Activated CD4-positive, alpha-beta memory T cell treated with anti-CD3 and anti-CD28 coated beads, Interleukin-2, amount 10 ng/mL, durations not matched to agents 7 days and 5 days (primary cell): Measurements from ENCODE around the gene SPAST. TPM values are rescaled to one million over a fixed set of nuclear protein-coding genes. Genes with fewer than 3 reads are reported as not detected.
"Not testable (repeated sequence)": the region's sequence is repeated elsewhere in the genome, so short reads cannot be mapped to it uniquely, and the experiment has no call there.

ENCODE experiments used
- CTCF ChIA-PET: fragments of 350-600 bp; sonication (Branson Sonifier 250); formaldehyde crosslinking; loops from one replicate; lab custom pipeline; 2021; ENCODE audit warnings: antibody characterized with exemption, inconsistent platforms; lab: Charles Lee
- POLR2A ChIA-PET: fragments of 350-600 bp; sonication (Branson Sonifier 250); formaldehyde crosslinking; loops from one replicate; lab custom pipeline; 2021; ENCODE audit warnings: antibody characterized with exemption; lab: Charles Lee
- DNase-seq: peaks from one replicate; pipeline ENCODE4 v3.0.0-alpha.2; 2020
- H3K27ac Mint-ChIP-seq: one replicate; pipeline ENCODE4 v1.8.0; 2021; ENCODE audit warnings: mild to moderate bottlenecking, mixed read lengths
- H3K27me3 Mint-ChIP-seq: one replicate; pipeline ENCODE4 v1.8.0; 2021; ENCODE audit warnings: mixed read lengths
- H3K36me3 Mint-ChIP-seq: one replicate; pipeline ENCODE4 v1.8.0; 2021; ENCODE audit warnings: low read depth, mixed read lengths
- H3K4me1 Mint-ChIP-seq: one replicate; pipeline ENCODE4 v1.8.0; 2021; ENCODE audit warnings: mixed read lengths
- H3K4me3 Mint-ChIP-seq: one replicate; pipeline ENCODE4 v1.8.0; 2021; ENCODE audit warnings: mild to moderate bottlenecking, mixed read lengths
- H3K9me3 Mint-ChIP-seq: one replicate; pipeline ENCODE4 v1.8.0; 2021; ENCODE audit warnings: mixed read lengths
- total RNA-seq, 2 experiments: library from RNA; stranded (reverse); gene quantifications; one replicate each; pipeline ENCODE4 v1.2.3, GENCODE V29; 2021

The SPAST gene
- total RNA-seq, 2 experiments from 2014 or later, result 21.1 to 21.8 TPM

DNA sequence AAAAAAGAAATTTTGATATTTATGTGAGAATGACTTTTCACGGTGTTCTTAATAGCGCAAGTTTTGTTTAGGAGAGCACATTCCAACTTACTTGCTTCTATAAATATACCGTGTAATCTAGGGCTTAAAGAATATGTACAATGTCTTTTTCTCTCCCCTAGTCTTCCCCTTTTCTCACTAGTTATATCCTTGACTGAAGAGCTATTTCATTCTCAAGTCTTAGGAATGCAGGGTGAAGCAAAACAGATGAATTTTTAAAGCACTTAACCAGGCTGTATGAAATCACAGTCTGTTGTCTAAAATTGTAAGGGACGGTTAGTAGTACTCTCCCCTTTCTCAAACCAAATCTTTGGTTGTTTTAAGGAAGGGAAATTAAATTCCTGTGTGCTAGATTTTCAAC, 72.7 kb downstream of the SPAST start:
- Mint-ChIP-seq H3K4me1 (no peaks in the 10 kb centered on the region), H3K9me3 (no peaks in the 10 kb centered on the region), H3K4me3 (no peak overlapping the region), H3K36me3 (peaks cover 22% of the 10 kb centered on the region), H3K27ac (no peak overlapping the region), H3K27me3 (no peaks in the 10 kb centered on the region)
- POLR2A ChIA-PET, result no interaction called here
- CTCF ChIA-PET, result interaction anchor here (0.7 kb wide), 1 partner anchor 331 kb away, joined by 3 read pairs; no protein-coding TSS in a partner anchor
- DNase-seq, result no peak

DNA sequence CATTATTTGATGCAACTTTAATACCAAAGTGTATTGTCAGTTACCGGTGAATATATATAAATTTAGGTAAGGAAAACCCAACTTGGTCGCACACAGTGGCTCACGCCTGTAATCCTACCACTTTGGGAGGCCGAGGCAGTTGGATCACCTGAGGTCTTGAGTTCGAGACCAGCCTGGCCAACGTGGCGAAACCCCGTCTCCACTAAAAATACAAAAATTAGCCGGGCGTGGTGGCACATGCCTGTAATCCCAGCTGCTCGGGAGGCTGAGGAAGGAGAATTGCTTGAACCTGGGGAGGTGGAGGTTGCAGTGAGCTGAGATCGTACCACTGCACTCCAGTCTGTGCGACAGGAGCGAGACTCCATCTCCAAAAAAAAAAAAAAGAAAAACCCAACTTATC, 88.2 kb downstream of the SPAST start:
- H3K4me1 Mint-ChIP-seq, POLR2A ChIA-PET, DNase-seq, H3K27me3 Mint-ChIP-seq, H3K9me3 Mint-ChIP-seq, H3K27ac Mint-ChIP-seq, H3K4me3 Mint-ChIP-seq: not testable (repeated sequence)
- H3K36me3 Mint-ChIP-seq, result peaks cover 14% of the 10 kb centered on the region
- CTCF ChIA-PET, result interaction anchor here (0.7 kb wide), 1 partner anchor 66 kb away, joined by 3 read pairs; no protein-coding TSS in a partner anchor

DNA sequence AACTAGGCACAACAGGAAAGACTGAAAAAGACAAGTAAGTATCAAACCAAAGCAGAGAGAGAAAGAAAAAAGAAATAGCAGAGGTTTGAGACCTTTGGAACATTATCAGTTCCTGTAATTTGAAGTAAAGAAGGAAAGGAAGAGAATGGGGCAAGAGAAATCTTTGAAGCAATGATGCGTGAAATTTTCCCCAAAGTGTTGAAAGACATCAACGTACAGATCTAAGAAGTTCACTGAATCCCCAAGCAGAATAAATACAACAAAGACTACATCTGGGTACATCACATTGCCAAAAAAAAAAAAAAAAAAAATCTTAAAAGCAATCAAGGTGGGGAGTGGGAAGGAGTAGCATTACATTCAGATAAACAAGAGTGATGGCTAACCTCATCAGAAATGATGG, 96.3 kb downstream of the SPAST start:
- Mint-ChIP-seq H3K4me3 (no peak overlapping the region), H3K4me1 (peaks cover 8% of the 10 kb centered on the region), H3K27ac (no peak overlapping the region), H3K36me3 (peaks cover 17% of the 10 kb centered on the region), H3K27me3 (no peaks in the 10 kb centered on the region), H3K9me3 (no peaks in the 10 kb centered on the region)
- DNase-seq, result no peak
- ChIA-PET POLR2A (no interaction called here), CTCF (no interaction called here)

DNA sequence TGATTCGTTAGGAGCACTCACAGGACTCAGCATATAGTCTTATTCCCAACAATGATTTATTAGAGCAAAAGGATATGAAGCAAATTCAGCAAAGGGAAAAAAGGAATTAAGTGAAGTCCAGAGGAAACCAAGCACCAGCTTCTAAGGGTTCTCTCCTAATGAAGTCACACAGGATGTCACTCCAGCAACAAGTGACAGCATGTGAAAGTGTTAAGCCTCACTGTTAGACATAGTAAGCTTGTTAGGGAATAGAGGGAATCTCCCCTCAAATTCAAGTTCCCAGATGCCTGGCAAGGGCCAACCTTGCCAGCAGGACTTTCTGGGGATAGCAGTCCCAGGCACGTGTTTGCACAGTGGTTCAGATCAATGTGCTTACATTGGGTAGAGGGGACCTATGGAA, 97.9 kb downstream of the SPAST start:
- Mint-ChIP-seq H3K36me3 (peaks cover 11% of the 10 kb centered on the region), H3K27ac (no peak overlapping the region), H3K27me3 (no peaks in the 10 kb centered on the region), H3K4me3 (no peak overlapping the region), H3K4me1 (peaks cover 16% of the 10 kb centered on the region), H3K9me3 (no peaks in the 10 kb centered on the region)
- DNase-seq, result no peak
- CTCF ChIA-PET, result no interaction called here
- POLR2A ChIA-PET, result no interaction called here

DNA sequence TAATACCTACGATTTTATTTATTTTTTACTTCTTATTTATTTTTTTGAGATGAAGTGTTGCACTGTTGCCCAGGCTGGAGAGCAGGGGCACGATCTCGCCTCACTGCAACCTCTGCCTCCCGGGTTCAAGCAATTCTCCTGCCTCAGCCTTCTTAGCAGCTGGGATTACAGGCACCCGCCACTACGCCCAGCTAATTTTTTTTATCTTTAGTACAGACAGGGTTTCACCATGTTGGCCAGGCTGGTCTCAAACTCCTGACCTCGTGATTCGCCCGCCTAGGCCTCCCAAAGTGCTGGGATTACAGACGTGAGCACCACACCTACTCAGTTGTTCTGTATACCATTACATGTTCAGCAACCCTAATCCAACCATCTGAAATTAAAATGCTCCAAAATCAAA, 100.9 kb downstream of the SPAST start:
- Mint-ChIP-seq H3K4me3 (peak overlapping the region; percentile 85), H3K4me1 (peaks cover 36% of the 10 kb centered on the region), H3K36me3 (peaks cover 11% of the 10 kb centered on the region)
- H3K9me3 Mint-ChIP-seq, DNase-seq, H3K27ac Mint-ChIP-seq, CTCF ChIA-PET, H3K27me3 Mint-ChIP-seq: not testable (repeated sequence)
- POLR2A ChIA-PET, result interaction anchor here (2.6 kb wide), 1 partner anchor 153 kb away, joined by 9 read pairs; the partner anchor contains the start of gene MEMO1

DNA sequence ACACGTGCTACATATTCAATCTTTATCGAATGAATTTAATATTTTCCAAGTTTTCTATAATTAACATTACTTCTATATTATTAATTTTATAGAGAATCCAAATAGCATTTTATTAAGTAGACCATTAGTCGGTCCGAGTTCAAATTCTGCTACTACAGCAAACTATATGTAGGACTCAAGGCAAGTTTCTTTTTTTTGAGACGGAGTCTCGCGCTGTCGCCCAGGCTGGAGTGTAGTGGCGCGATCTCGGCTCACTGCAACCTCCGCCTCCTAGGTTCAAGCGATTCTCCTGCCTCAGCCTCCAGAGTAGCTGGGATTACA, 101.6 kb downstream of the SPAST start:
- CTCF ChIA-PET, result interaction anchor here (1.1 to 1.9 kb wide), 5 partner anchors 9 to 156 kb away, joined by 3 to 6 read pairs (median 4); partner anchors contain the start of gene SPAST

DNA sequence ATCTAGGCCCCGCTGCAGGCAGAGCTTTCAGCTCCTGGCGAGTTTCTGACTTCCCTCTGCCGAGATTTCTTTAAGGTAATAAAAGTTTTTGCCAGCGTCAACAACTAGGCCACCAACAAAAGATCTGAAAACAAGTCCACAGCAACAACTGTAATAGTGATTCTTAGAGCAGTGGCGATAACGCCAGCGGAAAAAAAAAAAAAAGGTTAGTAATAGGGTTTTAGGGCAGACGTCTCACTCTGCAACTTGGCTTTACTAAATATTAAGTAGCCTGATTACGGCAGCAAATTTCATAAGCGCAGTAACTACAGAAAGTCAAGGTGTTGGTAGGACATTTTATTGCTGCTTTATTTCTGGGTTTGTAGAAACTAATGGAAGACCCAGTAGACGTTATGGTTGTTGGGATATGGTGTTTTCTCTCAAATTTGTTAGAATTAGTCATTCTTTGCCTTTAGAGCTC, 102.8 kb downstream of the SPAST start:
- H3K9me3 Mint-ChIP-seq, result no peaks in the 10 kb centered on the region
- peak overlapping the region; percentile 89 for H3K27ac Mint-ChIP-seq
- DNase-seq, result no peak
- peak overlapping the region; percentile 85 for H3K4me3 Mint-ChIP-seq
- H3K4me1 Mint-ChIP-seq, result peaks cover 37% of the 10 kb centered on the region
- H3K27me3 Mint-ChIP-seq, result no peaks in the 10 kb centered on the region
- ChIA-PET CTCF (interaction anchor here (1.1 to 1.9 kb wide), 7 partner anchors 10 to 190 kb away, joined by 3 to 6 read pairs (median 4); partner anchors contain the start of gene SPAST), POLR2A (interaction anchor here (0.7 to 2.7 kb wide), 15 partner anchors 9 to 462 kb away, joined by 3 to 41 read pairs (median 6); partner anchors contain the start of genes BIRC6, DPY30, MEMO1 and SPAST)
- H3K36me3 Mint-ChIP-seq, result peaks cover 13% of the 10 kb centered on the region

More for the DNA sequence above, 101.6 kb downstream of the SPAST start:
- not testable (repeated sequence) for H3K27me3 Mint-ChIP-seq, H3K9me3 Mint-ChIP-seq, DNase-seq
- Mint-ChIP-seq H3K4me3 (peak overlapping the region; percentile 85), H3K27ac (peak overlapping the region; percentile 89), H3K4me1 (peaks cover 36% of the 10 kb centered on the region), H3K36me3 (peaks cover 11% of the 10 kb centered on the region)
- POLR2A ChIA-PET, result interaction anchor here (1.1 to 2.7 kb wide), 9 partner anchors 9 to 463 kb away, joined by 3 to 41 read pairs (median 9); partner anchors contain the start of genes DPY30, MEMO1, SPAST and TTC27

DNA sequence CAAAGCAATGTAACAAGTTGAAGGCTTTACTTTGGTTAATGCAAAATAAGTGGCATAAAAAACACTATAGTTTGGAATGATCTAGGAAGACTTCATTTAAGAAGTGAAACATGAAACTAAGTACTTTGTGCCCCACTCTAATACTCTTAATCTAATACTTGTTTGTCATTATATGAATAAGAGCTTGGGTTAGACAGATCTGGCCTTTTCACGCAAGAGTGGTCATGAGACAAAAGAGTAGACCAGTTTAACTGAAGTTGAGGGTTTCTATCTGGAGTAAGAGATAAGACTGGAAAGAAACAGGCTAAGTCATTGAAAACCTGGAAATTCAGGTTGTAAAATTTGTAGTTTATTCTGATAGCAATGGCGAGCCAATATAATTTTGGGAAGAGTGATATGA, 105.2 kb downstream of the SPAST start:
- DNase-seq, result no peak
- no peaks in the 10 kb centered on the region for H3K27me3 Mint-ChIP-seq
- ChIA-PET CTCF (no interaction called here), POLR2A (no interaction called here)
- no peak overlapping the region for H3K27ac Mint-ChIP-seq
- H3K4me1 Mint-ChIP-seq, result peaks cover 48% of the 10 kb centered on the region
- peaks cover 31% of the 10 kb centered on the region for H3K36me3 Mint-ChIP-seq
- no peak overlapping the region for H3K4me3 Mint-ChIP-seq
- no peaks in the 10 kb centered on the region for H3K9me3 Mint-ChIP-seq

DNA sequence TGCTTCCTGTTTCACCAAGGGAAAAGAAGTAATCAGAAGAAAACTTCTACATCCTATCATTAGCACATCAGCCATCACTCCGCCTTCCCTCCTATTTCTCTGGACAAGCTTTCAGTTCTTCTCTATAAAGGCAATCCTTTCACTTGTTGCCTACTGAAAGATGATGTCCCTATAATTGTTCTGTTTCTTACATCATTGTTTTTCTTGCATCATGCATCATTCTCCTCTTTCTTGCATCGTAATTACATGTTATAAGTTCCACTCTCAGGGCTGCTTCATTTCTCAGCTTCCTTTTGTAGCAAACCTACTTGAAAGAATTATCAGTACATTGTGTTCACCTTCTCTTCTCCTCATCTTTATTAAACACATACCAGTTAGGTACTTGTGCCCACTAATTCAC, 109.5 kb downstream of the SPAST start:
- POLR2A ChIA-PET, result no interaction called here
- H3K9me3 Mint-ChIP-seq, result no peaks in the 10 kb centered on the region
- H3K27me3 Mint-ChIP-seq, result no peaks in the 10 kb centered on the region
- DNase-seq, result no peak
- no peak overlapping the region for H3K27ac Mint-ChIP-seq
- H3K4me1 Mint-ChIP-seq, result peaks cover 19% of the 10 kb centered on the region
- CTCF ChIA-PET, result no interaction called here
- H3K4me3 Mint-ChIP-seq, result no peak overlapping the region
- peaks cover 39% of the 10 kb centered on the region for H3K36me3 Mint-ChIP-seq

DNA sequence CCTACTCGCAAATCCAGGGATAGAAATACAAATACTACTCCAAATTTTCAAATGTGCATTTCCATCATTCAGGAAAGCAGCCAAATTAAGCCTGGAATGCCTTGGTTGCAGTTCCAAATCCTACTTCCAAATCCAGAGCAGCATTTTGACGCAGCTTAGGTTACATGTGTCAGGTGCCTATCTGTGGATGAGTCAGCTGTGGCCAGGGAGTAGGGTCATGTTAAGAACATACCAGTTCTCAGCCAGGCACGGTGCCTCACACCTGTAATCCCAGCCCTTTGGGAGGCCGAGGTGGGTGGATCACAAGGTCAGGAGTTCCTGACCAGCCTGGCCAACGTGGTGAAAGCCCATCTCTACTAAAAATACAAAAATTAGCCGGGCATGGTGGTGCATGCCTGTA, 119.3 kb downstream of the SPAST start:
- Mint-ChIP-seq H3K36me3 (peaks cover 25% of the 10 kb centered on the region), H3K4me1 (no peaks in the 10 kb centered on the region), H3K9me3 (no peaks in the 10 kb centered on the region), H3K4me3 (no peak overlapping the region), H3K27ac (no peak overlapping the region), H3K27me3 (no peaks in the 10 kb centered on the region)
- POLR2A ChIA-PET, result no interaction called here
- CTCF ChIA-PET, result no interaction called here
- no peak for DNase-seq

DNA sequence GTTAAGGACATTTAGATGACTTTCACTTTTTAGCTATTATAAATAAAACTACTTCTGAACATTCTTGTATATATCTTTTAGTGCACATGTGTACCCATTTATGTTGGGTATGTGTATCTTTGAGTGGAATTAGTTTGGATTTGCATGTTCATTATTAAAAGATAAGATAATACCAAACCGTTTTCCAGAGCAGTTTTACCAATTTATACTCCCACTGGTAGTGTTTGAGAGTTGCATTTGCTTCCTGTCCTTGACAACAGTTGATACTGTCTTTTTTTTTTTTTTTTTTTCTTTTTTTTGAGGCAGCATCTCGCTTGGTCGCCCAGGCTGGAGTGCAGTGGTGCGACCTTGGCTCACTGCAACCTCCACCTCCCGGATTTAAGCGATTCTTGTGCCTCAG, 125.7 kb downstream of the SPAST start:
- H3K36me3 Mint-ChIP-seq, result peaks cover 42% of the 10 kb centered on the region
- POLR2A ChIA-PET, result interaction anchor here (1.0 to 4.9 kb wide), 4 partner anchors 12 to 149 kb away, joined by 3 to 41 read pairs (median 4); partner anchors contain the start of genes DPY30 and SLC30A6
- H3K4me1 Mint-ChIP-seq, result peaks cover 32% of the 10 kb centered on the region
- no peaks in the 10 kb centered on the region for H3K27me3 Mint-ChIP-seq
- H3K4me3 Mint-ChIP-seq, result no peak overlapping the region
- peak overlapping the region; percentile 42 for H3K27ac Mint-ChIP-seq
- CTCF ChIA-PET, result interaction anchor here (1.4 kb wide), 1 partner anchor 23 kb away, joined by 4 read pairs; the partner anchor contains the start of gene SLC30A6
- H3K9me3 Mint-ChIP-seq, result no peaks in the 10 kb centered on the region
- no peak for DNase-seq

DNA sequence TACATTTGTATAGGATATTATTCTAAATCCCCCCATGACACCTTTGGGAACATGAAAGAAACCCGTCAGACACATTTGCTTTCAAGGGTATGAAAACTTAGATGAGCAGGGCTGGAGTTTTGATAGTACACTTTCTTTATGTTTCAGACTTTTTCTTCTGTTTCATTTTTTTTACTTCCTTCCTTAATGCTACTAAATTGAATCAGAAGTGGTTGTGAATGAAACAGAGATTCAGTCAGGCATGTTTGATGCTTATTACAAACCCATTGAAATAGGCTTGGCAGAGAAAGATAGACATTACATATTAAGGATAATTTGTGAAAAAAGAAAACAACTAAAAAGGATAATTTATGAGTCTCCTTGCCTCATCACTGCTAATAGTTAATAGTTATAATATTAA, 129.1 kb downstream of the SPAST start:
- CTCF ChIA-PET, result interaction anchor here (0.6 kb wide), 1 partner anchor 20 kb away, joined by 3 read pairs; no protein-coding TSS in a partner anchor
- Mint-ChIP-seq H3K27me3 (no peaks in the 10 kb centered on the region), H3K4me1 (peaks cover 32% of the 10 kb centered on the region), H3K9me3 (no peaks in the 10 kb centered on the region), H3K27ac (no peak overlapping the region), H3K36me3 (peaks cover 30% of the 10 kb centered on the region), H3K4me3 (no peak overlapping the region)
- POLR2A ChIA-PET, result interaction anchor here (1.0 to 1.2 kb wide), 2 partner anchors 12 to 27 kb away, joined by 3 to 6 read pairs; partner anchors contain the start of gene SLC30A6
- DNase-seq, result no peak

DNA sequence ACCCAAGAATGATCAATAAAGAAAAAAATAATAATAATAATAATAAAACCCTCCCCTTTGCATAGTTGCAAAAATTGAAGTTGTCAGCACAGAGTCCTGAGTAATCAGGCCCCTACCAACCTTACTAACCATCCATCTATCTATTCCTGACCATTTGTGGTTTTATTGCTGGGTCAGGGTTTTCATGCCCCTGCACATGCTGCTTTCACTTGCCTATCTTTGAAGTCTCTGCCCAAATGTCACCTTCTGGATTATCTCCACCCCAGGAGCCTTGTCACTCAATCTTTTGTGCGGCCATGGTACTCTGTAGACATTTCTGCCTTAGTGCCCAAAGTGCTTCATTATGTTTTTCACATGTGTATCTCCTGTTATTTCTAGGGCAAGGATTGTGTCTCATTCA, 137.5 kb downstream of the SPAST start:
- CTCF ChIA-PET, result no interaction called here
- H3K27me3 Mint-ChIP-seq, result no peaks in the 10 kb centered on the region

More for the DNA sequence above, 137.5 kb downstream of the SPAST start:
- peaks cover 5% of the 10 kb centered on the region for H3K4me1 Mint-ChIP-seq
- peaks cover 41% of the 10 kb centered on the region for H3K36me3 Mint-ChIP-seq
- DNase-seq, result no peak
- no peak overlapping the region for H3K27ac Mint-ChIP-seq
- H3K9me3 Mint-ChIP-seq, result no peaks in the 10 kb centered on the region
- no peak overlapping the region for H3K4me3 Mint-ChIP-seq
- POLR2A ChIA-PET, result no interaction called here
